Hematopoietic multipotent progenitor cell (in vitro differentiated cells): Measurements from ENCODE around the gene PTPRD. TPM values are rescaled to one million over a fixed set of nuclear protein-coding genes. Genes with fewer than 3 reads are reported as not detected.

ENCODE experiments used
- DNase-seq, 3 donors: peaks; one replicate each; pipeline ENCODE4 v3.0.0-alpha.2; 2011 to 2015; ENCODE audit warnings: low read depth in 2 of 3, low spot score in 2 of 3
- total RNA-seq: library from RNA; depleted of rRNA; stranded (reverse); fragments of >200 nt; gene quantifications from one replicate; pipeline ENCODE4 v1.2.3, GENCODE V29; 2012

PTPRD gene
- total RNA-seq, 1 donor, result 16.2 TPM

DNA sequence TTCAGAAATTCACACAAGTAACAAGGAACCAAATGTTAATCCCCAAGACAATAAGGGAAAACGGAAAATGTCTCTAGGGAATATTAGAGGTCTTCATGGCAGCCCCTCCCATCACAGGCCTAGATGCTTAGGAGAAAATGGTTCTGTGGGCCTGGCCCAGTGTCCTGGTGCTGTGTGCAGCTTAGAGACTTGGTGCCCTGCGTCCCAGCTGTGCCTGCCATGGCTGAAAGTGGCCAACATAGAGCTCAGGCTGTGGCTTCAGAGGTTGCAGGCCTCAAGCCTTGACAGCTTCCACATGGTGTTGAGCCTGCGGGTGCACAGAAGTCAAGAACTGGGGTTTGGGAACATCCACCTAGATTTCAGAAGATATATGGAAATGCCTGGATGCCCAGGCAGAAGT is 942.3 kb downstream of the PTPRD start:
- no peak for DNase-seq

DNA sequence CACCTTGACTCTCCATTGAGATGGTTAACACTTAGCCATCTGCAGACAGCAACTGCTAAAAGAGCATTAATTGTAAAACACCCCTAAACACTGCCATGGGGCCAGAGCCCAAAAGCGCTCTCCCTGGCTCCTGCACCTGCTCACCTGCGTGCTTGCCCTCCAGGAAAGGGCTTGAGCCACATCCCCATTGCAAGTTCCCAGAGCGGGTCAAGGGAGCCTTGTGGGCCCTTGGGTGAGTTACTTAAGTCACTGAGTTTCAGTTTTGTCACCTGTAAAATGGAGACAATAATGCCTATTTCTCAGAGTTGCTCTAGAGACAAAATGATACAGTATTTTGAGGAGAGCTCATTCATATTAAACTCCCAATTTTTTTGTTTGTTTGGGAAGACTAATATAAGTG is 967.8 kb downstream of the PTPRD start:
- DNase-seq, result no peak

GRCh38 chr9:9631284-9631683 is 981.5 kb downstream of the PTPRD start:
- DNase-seq, result no peak

GRCh38 chr9:9625248-9625647 is 987.6 kb downstream of the PTPRD start:
- no peak for DNase-seq

DNA sequence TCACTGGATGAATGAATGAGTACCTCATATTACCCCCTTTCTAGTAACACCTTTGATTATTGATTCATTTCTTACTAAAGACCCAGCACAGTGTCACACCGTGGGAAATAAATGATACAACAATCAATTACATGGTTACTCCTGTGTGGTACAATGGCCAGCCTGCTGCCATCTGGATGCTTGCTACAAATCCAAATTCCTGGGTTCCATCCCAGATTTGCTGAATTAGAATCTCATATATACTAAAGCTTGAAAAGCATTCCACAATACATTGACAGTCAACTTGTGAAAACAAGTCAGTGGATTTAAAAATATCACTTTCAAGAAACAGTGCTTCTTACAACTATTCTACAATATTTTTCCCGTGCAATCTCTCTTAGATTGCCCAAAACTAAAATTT is 989.3 kb downstream of the PTPRD start:
- no peak for DNase-seq

DNA sequence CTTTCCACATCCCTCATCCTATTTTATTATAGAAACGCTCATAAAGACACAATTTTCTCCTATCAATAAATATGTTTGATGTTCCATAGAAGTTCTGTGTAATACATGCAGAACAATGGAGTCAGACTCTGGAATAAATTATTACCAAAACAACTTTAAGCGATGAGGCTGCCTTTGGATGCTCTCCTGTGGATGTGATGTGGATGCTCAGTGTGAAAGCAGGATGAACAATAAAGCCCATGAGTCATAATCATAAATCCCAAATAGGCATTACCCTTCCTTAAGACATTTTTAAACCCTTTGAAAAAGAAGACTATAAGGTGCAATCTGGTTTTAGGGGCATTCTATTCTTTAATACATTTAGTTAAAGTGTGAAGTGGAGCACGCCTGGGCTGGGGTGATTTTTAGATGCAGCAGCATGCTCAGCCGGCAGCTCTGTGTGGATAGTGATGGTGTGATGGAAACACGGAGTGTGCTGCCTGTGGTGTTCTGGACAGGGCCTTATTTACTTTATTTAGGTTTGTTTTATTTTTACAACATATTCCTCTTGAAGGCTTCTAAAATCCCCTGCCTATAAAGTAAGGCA is 991.4 kb downstream of the PTPRD start:
- no peak for DNase-seq

- DNase-seq, result no peak
These were observed 992.1 kb downstream of the PTPRD start for GRCh38 chr9:9620736-9621135.

DNA sequence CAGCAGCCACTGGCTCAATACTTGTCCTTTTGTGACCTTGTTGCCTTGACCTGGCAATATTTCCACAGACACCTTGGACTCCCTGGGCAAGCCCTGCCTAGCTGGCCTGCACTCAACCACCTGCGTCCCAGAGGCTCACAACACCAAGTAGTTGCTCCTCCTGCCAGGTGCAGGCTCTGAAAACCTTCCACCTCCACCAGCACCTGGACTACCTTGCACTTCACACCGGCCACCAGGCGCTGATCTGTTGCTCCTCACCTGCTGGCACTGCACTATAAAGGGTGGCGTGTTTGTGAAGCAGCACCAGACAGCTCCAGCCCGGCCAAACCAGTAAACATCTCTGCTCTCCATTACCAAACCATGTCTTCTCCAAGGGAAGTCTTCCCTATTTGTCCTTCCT is 997.7 kb downstream of the PTPRD start:
- DNase-seq, result no peak

GRCh38 chr9:9614607-9615006 is 998.2 kb downstream of the PTPRD start:
- no peak for DNase-seq

DNA sequence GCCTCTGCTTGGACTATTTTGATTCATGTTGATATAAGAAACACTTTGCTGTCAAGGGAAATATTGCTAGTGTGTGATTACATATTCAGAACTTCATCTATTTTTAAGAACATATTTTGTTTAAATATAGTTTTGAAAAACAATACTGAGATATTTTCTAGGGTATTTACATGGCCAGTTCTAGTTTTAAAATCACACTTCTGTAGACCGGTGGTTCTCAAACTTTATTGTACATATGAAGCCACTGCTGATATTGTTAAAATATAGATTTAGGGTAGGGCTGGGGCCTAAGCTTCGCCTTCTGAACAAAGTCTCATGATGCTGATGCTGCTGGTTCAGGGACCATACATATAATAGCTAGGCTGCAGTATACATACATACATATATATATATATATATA is 1000.0 kb downstream of the PTPRD start:
- no peak for DNase-seq

DNA sequence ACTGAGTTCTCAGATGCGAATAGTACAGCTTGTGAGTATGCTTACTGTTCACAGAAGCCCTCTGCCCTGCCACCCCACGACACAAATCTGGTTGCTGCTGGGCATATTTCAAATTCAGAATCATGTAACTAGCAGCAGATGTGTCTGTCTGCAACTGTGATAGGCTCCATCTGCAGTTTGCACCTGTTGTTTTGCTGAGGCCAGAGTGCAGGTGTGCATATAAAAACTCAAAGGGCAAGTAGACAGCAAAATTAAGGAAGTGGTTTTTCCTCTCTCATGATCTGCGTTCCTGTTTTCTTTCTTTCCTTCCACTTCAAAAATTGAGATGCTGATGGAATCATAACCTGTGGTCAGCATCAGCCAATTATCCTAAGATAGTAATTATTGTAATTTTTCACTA is 1000.5 kb downstream of the PTPRD start:
- peak in 2 of 3 donors; percentile 39 to 80 for DNase-seq

GRCh38 chr9:9605681-9606080 is 1007.1 kb downstream of the PTPRD start:
- no peak for DNase-seq

DNA sequence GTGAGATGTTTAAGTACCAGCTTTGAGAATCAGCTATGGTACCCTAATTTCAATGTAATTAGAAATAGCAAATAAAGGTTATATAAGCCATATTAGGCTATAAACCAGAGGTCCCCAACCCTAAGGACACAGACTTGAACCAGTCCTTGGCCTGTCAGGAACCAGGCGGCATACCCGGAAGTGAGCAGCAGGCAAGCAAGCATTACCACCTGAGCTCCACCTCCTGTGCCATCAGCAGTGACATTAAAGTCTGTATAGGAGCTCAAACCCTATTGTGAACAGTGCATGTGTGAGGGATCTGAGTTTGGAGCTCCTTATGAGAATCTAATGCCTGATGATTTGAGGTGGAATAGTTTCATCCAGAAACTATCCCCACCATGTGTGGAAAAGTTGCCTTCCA is 1009.5 kb downstream of the PTPRD start:
- no peak for DNase-seq

- DNase-seq, result no peak
These were observed 1014.1 kb downstream of the PTPRD start for GRCh38 chr9:9598723-9599122.

- no peak for DNase-seq
These were observed 1020.7 kb downstream of the PTPRD start for GRCh38 chr9:9592104-9592503.

DNA sequence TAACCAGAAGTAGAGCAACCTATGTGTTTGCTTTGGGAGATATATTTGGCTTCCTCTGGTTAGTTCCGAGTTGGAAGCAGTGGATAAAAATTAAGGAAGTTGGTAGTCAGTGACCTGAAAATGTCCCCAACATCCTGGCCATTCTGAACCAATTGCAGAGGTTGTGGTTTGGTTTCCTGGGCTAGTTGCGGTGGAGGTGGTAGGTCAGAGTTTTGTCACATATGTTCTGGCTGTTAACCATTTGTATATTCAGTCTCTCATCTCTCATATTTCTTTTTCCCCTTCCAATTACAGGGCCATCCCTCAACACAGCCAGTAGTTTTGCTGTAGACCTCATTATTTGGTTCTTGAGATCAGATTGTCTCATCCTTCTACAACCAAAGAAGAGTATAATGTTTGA is 1026.9 kb downstream of the PTPRD start:
- no peak for DNase-seq

DNA sequence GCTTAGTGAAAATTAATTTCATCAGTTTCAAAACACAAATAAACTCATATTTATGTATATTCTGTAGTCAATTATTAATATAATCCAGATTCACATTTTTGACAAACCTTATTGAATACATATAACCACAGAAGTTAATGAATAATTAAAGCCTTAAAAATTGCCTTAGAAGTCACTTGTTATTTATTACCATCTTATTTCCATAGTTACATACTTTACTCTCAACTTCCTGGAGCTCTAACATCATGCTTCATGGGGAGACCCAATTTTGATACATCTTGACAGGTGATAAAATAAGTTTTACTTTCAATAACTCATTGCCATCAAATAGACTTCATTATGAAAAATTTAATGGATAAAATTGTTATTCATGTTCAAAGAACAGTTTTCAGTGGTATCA is 1038.7 kb downstream of the PTPRD start:
- DNase-seq, result no peak

- DNase-seq, result no peak
These were observed 1047.1 kb downstream of the PTPRD start for GRCh38 chr9:9565700-9566099.

GRCh38 chr9:9563817-9564216 is 1049.0 kb downstream of the PTPRD start:
- no peak for DNase-seq

- no peak for DNase-seq
These were observed 1052.3 kb downstream of the PTPRD start for GRCh38 chr9:9560382-9561035.

GRCh38 chr9:9558907-9559306 is 1053.9 kb downstream of the PTPRD start:
- no peak for DNase-seq

GRCh38 chr9:9557804-9558334 is 1054.9 kb downstream of the PTPRD start:
- DNase-seq, result no peak
